ENCODE measurements around the gene DACT1.
"Not testable (repeated sequence)": the region's sequence is repeated elsewhere in the genome, so short reads cannot be mapped to it uniquely, and the experiment has no call there.

DACT1 gene

DNA sequence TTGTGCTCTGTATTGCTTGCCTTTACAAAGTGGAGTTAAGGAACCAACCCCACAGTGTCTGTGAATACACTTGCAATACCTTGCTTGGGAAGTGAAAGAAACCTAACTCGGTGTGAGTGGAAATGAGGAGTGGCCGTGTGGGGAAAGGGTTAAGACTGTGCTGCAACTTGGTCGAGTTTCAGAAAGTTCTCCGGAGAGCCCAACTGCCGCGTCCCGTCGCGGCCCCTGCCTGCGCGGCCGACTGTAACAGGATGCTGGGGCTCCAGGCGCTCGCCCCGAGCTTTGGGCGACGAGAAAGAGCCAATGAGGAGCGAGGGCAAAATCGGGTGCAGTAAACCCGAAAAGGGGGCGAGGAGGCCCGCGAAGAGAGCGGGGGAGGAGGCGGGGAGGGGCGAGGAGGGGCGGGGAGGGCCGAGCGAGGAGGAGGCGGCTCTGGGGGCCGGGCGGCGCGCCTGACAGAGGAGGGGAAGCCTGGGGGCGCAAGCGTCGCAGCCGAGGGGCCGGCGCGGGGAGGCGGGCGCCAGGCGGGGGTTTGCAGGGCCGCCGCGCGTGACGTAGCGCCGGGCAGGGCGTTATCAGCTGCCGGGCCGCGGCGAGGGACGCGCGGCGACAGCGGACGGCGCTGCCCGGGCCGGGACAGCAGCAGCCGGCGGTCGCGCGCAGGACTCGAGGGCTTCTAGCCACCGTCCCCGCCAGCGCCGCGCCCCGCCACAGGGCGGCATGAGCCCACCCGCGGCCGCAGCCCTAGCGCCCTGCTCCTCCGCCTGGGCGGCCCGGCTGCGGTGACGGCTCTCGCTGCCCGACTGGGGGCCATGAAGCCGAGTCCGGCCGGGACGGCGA is at the start of gene DACT1:
Gene DACT1, plus strand, starts transcription at position 572 of the 840 bp plus-strand sequence. Its CDS starts 241 bp downstream, at position 813.
- peak; percentile 57 for DNase-seq (ENCODE audit: low spot score)

GRCh38 chr14:58588321-58588720 is 49.4 kb upstream of the DACT1 start:
- DNase-seq (ENCODE audit: low spot score), result not testable (repeated sequence)

DNA sequence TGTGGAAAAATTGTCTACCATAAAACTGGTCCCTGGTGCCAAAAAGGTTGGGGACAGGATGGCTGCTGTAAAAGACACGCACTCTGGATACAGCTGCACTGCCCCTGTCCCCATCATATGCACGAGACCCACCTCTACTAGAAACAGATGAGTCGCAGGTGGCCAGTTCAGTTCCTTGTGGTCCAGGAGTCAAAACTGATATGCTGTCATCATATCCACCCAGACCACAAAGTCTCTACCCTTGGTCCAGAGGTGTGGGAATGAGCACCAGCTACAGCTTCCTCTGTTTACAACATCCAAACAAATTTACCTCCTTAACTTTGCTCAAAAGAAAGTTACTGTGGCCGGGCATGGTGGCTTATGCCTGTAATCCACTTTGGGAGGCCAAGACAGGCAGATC is 43.8 kb upstream of the DACT1 start:
- DNase-seq (ENCODE audit: low spot score), result no peak

- DNase-seq (ENCODE audit: low spot score), result no peak
These were observed 40.7 kb upstream of the DACT1 start for GRCh38 chr14:58597041-58597440.

- peak; percentile 48 for DNase-seq (ENCODE audit: low spot score)
These were observed 39.5 kb upstream of the DACT1 start for GRCh38 chr14:58598028-58598803.

DNA sequence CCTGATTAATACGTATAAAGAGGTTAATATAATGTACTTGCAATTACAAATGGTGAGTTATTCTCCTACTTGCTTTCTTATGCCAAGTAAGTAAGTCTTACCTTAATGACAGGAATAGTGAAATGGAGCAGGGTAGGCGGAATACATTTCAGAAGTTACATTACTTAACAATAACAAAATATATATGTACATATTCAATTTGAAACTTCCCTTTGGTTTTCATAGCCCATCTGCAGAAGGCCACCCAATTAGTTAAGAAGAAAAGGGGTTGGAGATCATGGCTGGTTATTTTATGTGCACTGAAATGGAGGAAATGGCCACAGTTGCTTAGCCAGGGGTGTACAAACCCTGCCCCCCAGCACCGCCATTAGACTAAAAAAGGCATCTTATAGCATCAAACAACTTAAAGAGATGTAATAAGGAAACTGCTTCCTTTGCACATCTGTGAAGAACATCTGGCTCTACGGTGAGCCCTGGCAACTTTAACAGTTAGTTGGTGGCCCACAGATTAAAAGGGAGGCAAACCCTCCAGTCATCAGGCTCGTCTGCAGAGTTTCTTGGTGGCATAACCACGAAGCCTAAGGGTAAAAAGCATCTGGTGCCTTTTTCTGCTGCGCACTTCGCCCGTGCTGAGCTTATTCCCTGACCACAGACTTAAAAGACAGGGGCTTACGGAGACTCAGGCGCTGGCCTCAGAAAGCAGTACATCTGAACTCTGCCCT is 38.8 kb upstream of the DACT1 start:
- DNase-seq (ENCODE audit: low spot score), result no peak

DNA sequence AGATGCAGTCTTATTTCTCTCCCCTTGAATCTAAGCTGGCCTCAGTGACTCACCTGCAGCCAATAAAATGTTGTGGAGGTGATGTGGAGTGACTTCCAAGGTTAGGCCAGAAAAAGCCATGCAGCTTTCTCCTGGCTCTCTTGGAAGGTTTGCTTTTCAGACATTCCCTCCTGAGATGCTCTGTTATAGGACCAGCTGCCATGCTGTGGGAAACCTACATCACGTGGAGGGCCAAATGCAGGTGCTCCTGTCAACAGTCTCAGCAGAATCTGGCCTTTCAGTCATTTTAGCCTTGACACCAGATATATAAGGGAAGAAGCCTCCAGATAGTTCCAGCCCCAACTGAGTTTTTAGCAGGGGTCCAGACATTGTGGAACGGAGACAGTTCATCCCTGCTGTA is 38.1 kb upstream of the DACT1 start:
- no peak for DNase-seq (ENCODE audit: low spot score)

DNA sequence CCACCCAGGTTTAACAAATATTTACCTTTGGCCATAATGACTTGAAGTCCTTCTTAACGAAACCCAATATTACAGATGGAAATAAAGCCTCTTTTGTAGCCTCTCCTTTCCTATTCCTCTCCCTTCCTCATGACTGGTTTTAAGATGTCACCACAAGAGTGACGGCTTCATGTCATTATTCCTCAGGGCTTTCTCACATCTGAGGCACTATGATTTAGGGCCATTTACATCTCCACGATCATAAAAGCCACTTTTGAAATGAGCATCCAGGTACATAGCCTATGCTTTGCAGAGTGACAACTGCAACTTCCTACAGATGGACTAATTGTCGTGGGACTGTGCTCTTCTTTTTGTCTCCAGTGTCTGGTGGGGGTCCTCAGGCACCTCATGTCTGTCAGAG is 32.3 kb upstream of the DACT1 start:
- DNase-seq (ENCODE audit: low spot score), result no peak

- DNase-seq (ENCODE audit: low spot score), result no peak
These were observed 30.4 kb upstream of the DACT1 start for GRCh38 chr14:58607131-58607951.

DNA sequence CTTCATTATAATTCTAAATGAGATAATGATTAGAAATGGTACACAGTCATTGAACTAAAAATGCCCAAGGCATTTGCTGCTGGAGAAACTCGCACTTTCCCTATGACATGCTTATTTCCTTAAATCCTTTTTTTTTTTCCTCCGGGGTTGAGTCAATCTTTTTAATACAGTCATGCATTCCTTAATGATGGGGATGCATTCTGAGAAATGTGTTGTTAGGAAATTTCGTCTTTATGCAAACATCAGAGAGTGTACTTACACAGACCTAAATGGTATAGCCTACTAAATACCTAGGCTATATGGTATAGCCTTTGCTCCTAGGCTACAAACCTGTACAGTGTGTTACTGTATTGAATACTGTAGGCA is 29.8 kb upstream of the DACT1 start:
- DNase-seq (ENCODE audit: low spot score), result no peak

- no peak for DNase-seq (ENCODE audit: low spot score)
These were observed 20.1 kb upstream of the DACT1 start for GRCh38 chr14:58617619-58618018.

DNA sequence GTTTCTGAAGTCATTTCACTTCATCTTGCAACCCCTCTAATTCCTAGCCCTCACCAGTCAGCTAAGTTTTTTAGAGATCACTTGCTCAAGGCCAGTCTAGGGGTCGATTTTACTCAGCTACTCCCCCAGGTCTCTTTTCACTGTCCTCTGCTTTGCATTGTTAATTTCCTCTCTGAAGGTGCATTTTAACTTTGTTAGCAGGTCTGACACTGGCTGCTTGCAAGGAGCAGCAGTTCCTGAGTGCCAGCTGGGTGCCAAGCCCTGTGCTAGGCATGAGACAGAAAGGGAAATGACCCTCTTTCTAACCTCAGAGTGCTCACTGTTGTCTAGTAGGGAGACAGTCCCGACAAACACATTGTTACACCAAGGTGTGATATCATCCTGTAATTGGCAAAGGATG is 17.8 kb upstream of the DACT1 start:
- DNase-seq (ENCODE audit: low spot score), result no peak

DNA sequence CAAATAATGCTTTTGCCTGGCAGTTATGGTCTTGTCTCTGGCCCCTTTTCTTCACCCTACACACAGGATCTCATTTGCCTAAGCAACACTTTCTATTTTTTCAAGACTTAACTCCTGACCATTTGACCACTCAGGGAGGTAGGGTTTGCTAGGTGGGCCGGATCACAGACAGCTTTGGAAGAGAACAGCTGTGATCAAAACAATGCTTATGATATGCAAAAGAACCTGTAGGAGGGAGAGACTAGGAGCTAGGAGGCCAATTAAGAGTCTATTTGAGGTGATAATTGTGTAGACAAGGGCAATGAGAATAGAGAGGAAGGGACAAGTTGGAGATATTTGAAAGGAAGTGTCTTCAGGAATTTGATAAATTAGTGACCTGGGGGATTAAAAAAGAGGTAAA is 12.3 kb upstream of the DACT1 start:
- no peak for DNase-seq (ENCODE audit: low spot score)

- DNase-seq (ENCODE audit: low spot score), result no peak
These were observed 11.3 kb upstream of the DACT1 start for GRCh38 chr14:58626431-58626831.

- no peak for DNase-seq (ENCODE audit: low spot score)
These were observed 9.4 kb upstream of the DACT1 start for GRCh38 chr14:58628406-58628805.

GRCh38 chr14:58629281-58629680 is 8.5 kb upstream of the DACT1 start:
- DNase-seq (ENCODE audit: low spot score), result no peak

- no peak for DNase-seq (ENCODE audit: low spot score)
These were observed 6.0 kb upstream of the DACT1 start for GRCh38 chr14:58631732-58632131.

- DNase-seq (ENCODE audit: low spot score), result no peak
These were observed 3.9 kb upstream of the DACT1 start for GRCh38 chr14:58633831-58634230.

DNA sequence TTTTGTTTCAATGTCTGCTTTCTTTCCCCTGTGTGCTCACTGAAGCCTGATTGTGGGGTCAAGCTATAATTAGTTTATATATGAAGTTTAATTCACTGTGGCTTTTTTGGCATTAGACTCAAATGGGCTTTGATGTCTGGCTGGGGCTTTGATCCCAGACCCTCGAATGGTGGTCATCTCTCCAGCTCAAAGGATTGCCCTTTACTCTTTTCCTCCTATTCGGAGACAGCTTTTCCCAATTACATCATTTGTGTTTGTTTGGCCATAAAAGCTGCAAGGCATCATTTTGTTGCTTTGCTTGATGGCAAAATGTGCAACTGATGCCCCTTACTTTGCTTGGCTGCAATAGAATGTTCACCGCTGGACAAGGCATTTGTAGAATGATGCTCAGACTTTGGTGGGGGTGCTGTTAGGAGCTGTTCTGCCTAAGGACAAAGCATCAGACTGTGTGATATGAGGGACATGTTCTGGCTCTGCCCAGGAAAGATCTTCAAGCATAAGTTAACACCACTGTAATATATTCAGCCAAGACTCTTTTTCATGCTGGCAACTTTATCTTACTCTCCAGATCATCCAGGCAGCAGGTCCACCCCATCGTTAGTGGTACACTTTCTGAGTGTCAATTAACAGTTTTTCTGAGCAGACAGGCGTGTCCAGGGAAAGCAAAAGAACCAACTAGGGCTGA is 3.2 kb upstream of the DACT1 start:
- no peak for DNase-seq (ENCODE audit: low spot score)

DNA sequence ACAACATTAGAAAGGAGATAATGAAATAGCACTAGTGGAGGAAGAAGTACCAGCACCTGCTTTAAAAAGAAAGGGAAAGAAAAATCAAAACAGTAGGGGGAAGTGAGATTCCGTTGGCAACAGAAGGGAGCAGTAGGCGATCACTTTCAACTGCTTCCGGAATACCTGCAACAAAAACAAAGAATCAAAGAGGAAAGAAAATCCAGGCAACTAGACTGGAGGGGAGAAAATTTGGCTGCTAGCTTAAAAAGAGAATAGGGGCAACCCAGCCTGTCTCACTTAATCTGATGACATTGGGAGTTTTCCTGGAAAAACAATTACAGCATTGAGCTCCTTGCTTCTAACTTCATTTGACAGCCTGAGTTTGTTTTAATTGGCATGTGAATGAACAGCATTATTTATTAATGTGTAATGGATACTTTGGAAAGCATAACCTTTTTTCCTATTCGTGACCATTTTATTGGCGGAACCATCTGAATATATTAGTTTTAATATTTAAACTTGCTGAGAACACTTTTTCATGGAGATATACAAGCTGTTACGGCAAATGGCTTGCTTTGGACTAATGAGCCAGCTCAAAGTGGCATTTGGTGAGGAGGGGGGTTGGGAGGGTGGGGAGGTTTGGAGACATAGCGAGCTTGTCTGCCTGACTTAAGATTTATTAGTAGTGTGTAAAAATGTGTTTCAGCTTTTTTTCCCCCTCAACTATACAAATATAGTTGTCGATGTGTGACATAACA is 2.5 kb upstream of the DACT1 start:
- DNase-seq (ENCODE audit: low spot score), result no peak

DNA sequence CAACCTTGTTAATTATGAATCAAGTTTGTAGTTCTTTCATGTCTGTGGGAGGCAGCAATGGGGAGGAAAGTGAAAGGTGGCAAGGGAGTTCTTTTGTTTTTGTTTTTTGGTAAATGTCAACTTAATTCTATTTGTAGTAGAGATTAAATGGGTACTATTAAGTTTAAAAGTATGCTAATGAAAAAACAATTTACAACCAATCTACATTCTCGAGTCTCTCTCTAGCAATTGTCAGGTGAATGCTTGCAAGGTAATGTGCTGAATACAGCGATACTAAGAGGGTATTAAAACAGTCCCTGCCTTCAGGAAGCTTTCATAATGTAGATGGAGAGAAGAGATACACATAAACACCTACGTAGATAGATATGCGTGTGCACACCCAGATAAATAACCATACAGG is 1.6 kb upstream of the DACT1 start:
- DNase-seq (ENCODE audit: low spot score), result no peak

Data from CD4-positive, alpha-beta T cell treated with Interleukin-6 at 100 ng/mL for 8 hours (primary cell).